ENCODE data around the gene PTGES.

DNA sequence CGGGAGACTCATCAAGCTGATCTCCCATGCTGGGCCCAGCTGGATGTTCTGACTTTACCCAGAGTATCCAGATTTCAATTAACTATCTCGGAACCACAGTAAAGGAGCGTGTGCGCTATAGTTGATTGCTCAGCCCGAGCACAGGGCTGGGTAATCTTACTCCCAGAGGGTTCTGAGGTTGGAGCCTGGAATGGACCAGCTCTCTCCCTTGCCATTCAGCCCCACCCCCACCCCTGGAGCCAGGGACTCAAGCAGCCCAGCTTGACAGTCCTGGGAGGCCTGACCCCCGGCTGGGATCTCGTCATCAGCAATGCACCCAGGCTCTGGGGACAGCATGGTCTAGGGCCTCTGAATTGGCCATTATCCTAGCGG, 23.7 kb upstream of the PTGES start:
- TF ChIP-seq POLR2A (IDR thresholded peaks at IDR 0.05) (no peak), EP300 (IDR thresholded peaks at IDR 0.05) (no peak), POLR2AphosphoS5 (IDR thresholded peaks at IDR 0.05) (no peak)
- TF ChIP-seq, protein P1, sequence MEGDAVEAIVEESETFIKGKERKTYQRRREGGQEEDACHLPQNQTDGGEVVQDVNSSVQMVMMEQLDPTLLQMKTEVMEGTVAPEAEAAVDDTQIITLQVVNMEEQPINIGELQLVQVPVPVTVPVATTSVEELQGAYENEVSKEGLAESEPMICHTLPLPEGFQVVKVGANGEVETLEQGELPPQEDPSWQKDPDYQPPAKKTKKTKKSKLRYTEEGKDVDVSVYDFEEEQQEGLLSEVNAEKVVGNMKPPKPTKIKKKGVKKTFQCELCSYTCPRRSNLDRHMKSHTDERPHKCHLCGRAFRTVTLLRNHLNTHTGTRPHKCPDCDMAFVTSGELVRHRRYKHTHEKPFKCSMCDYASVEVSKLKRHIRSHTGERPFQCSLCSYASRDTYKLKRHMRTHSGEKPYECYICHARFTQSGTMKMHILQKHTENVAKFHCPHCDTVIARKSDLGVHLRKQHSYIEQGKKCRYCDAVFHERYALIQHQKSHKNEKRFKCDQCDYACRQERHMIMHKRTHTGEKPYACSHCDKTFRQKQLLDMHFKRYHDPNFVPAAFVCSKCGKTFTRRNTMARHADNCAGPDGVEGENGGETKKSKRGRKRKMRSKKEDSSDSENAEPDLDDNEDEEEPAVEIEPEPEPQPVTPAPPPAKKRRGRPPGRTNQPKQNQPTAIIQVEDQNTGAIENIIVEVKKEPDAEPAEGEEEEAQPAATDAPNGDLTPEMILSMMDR (IDR thresholded peaks at IDR 0.05), result no peak
